Activated T-cell treated with anti-CD3 and anti-CD28 coated beads for 4 hours (primary cell): ENCODE results near the gene VSX1.
A peak's percentile ranks its signal among the peaks of the same experiment; 100 is the strongest.

Experiments
- DNase-seq: peaks from one replicate; pipeline ENCODE4 v3.0.0-alpha.2; 2020

VSX1 gene

DNA sequence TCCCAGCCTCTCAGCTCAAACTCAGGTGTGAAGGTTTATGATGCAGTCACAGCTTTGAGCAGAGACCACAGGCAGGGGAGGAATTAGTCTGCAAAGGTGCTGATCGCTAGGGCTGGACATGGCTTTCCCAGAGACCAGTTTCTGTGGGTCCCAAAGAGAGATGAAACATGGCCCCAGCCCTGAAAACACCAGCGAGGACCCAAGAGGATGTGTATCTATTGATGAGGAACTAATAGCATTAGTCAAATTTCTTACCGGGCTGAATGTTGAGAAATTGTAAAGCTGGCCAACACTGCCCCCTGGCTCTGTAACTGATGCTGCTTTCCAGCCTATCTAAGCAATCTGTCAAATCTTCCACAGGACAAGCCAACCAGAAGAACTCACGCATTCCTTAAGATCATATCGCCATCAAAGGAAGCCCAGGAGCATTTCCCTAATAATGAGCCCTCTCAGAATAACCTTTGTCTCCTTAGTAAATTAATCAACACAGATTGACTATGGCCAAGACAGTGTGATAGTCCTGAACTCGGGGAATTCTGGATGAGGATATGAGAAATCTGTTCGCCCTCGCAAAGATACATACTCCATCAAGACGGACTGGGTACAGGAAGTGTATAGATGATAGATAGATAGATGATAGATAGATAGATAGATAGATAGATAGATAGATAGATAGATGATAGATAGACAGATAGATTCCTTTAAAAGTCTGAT lies 16.2 kb downstream of the VSX1 start:
- DNase-seq, result peak; percentile 59

DNA sequence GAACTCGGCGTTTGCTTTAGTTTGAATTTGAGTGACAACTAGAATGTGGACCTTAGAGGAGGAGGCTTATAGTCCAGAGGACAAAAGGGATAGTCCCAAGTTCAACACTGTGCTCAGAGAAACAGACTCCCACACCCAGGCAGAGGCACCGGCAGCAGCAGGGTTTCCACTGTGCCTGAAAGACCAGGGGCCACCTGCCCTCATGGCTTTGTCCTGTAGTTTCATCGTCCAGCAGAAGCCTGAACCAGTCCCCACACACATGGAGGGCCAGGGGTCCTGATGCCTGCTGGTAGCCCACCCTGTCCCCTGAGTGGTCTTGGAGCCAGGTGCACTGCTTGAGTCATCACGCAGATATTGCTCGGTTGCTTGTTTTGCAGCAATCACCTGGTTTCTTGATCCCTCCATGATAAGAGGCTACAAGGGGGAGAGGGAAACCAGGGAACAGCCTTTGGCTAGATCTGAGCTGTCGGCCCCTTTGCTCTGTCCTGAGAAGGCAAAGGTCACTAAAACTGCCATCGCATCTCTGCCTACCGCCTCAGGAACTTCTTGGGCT lies 16.8 kb downstream of the VSX1 start:
- DNase-seq, result no peak

DNA sequence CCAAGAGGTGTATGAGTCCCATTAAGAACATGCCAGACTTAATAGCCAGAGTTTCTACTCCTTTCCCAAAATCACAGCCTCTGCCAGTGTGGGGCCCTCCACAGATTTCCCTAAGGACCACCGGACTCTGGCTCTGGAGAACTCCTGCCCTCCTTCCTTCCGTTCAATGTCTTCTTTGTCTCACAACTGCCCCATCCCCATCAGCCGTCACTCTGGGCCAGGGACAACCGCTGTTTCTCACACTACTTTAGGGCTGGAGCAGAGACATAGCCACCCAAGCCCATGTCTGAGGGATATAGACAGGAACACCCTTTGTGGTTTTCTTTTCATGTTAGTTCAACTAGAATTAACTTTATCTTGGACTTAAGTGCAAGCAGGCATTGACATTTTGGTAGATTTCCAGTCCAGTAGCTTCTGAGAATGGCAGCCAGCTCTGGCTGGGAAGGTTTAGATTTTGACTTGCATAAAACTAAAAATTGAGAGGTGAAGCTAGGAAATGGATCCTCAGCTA lies 17.3 kb downstream of the VSX1 start:
- no peak for DNase-seq

GRCh38 chr20:25063981-25064380 lies 18.0 kb downstream of the VSX1 start:
- no peak for DNase-seq

DNA sequence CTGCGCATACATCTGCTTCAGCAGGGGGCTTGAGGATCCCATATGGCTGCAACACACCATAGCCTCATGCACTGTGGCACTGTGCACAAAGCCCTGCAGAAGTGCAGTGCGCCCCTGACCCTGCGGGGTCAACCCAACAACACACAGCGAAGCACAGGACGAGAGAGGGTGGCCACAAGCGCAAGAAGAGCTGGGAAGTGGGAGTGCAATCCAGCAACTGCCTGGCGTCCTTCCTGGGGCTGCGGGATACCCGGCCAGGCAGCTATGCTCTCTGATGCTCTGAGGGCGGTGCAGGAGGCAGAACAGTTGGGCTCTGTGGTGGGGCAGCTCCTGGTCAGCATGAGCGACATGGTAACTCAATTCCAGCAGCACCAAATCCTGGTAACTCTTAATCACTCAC lies 18.4 kb downstream of the VSX1 start:
- no peak for DNase-seq

GRCh38 chr20:25062841-25063240 lies 19.1 kb downstream of the VSX1 start:
- no peak for DNase-seq

DNA sequence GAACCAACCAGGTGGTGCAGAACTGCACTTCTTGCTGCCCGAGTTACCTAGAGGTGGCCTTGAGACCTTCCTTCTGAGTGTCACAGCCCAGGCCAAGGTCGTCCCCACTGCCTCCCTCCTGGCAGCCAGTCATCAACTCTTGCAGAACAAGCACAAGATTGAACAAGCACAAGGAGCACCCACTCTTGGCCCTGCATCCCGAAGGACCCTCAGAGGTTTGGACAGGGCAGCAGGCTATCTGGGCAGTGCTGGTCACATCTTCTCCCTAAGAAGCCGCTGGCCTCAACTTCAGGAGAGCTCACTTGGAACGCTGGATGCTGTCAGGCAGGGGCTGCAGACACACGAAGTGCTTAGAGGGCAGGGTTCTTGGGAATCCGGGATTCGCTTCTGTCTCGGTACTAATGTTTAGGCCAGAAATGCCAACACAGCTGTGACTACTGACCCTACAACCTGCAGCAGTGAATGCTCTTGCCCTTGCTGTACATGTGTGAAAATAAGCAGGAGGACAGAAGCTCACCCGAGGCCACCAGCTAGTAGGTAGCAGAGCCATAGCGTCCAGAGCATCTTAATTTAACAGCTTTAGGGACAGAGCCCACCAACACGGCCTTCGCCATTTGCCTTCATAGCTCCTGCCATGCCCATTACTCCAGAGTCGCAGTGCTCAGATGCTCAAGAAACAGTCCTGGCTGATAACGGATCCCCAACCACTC lies 20.0 kb downstream of the VSX1 start:
- no peak for DNase-seq

- no peak for DNase-seq
These were observed 20.7 kb downstream of the VSX1 start for GRCh38 chr20:25061103-25061799.

- DNase-seq, result no peak
These were observed 22.0 kb downstream of the VSX1 start for GRCh38 chr20:25059866-25060465.

- no peak for DNase-seq
These were observed 22.8 kb downstream of the VSX1 start for GRCh38 chr20:25058847-25059810.

DNA sequence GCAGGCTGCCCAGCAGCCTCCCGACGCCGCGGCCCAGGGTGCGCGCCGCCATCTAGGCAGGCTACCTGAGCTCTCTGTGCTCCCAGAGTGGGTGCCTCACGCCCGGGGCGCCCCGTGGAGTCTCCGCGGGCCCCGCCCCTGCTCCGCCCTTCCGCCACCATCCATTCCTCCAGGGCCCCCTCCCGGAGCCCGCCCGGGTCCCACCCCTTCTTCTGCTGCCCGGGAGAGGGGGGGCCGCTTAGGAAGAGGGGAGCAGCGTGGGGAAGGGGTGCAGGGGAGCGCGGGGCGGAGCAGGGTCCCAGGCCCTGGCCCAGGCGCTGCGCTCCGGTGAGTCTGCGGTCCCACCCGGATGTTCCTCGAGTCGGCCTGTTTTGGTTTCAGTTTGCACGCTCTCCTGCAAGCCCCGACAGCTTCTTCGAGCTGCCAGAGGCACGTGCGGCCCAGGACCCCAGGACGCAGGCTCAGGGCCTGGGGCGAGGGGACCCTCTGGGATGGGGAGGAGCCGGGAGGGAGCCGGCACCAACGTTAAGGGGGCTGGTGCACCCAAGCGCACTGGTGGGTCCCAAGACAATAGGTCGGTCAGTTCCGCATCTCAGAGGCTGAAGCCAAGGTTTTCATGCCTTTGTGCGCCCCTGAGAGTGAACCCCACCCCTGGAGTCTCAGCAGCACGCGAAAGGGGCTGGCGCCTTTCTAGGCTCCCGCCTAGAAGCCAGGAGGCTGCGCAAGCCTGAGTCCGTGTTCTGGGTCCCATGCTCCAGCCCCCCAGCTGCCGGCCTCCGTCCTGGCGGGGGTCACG lies 23.7 kb downstream of the VSX1 start, which contains the start of gene ACSS1:
TSS of gene ACSS1 (minus strand) at position 89 of the 796 bp plus-strand sequence. CDS start at position 52, 37 bp downstream.
- DNase-seq, result peak; percentile 54

DNA sequence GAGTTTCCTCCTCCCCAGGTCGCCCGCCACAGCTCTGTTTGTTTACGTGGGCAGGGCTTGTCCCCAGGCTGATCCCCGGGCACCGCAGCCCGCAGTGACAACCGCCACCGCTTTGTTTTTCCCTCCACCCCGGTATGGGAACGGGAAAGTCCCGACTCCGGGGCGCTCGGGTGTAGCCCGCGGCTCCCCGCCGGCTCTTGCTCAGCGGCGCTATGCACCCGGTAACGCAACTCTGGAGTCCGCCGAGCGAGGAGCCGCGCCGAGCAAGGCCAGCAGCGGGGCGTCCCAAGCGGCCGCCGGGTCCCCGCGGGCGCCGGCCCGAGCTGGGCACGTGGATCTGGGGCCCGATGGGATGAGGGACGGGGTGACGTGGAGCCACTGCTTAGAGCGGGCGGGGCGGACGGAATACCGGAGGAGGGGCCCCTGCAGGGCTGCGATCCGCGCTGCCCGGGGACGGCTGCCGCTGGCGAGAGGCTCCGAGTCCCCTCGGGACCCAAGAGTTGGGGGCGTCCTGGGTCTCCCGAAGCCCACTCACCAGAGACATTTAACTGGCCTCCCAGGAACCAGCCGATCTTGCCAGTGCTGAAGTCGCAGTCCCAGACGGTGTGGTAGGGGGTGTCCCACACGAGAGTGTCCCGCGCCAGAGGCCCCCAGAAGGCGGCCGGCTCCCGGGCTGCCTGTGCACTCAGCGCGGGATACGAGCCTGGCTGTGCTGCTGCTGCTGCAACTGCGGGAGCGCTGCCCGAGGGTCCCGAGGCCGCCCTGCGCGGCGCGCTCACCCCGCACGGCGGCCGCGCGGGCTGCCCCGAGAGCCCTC lies 24.5 kb downstream of the VSX1 start:
- DNase-seq, result peak; percentile 60

DNA sequence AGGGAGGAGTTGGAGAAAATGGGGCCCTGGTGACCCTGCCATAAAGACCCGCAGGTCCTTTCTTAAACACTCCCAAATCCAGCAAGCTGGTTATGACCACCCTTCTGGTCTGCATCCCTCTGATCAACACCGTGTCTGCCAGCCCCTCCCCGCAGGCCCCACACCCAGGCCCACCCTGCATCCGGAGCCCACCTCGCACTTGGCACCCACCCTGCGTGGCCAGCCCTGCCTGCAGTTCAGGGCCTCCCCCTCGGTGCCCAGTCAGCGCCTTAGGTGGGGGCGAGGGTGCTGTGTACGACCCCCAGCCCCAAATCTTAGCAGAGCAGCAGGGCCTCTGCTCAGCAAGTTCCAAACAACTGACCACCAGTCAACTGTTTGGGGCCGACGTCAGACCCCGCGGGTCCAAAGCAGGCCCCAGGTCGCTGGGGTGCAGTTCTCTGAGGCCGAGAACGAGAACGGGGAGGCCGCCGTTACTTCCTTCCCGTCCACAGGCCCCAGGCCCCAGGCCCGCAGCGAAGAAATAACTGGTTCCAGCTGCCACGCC lies 25.2 kb downstream of the VSX1 start:
- DNase-seq, result no peak

GRCh38 chr20:25055711-25056495 lies 26.0 kb downstream of the VSX1 start:
- no peak for DNase-seq

DNA sequence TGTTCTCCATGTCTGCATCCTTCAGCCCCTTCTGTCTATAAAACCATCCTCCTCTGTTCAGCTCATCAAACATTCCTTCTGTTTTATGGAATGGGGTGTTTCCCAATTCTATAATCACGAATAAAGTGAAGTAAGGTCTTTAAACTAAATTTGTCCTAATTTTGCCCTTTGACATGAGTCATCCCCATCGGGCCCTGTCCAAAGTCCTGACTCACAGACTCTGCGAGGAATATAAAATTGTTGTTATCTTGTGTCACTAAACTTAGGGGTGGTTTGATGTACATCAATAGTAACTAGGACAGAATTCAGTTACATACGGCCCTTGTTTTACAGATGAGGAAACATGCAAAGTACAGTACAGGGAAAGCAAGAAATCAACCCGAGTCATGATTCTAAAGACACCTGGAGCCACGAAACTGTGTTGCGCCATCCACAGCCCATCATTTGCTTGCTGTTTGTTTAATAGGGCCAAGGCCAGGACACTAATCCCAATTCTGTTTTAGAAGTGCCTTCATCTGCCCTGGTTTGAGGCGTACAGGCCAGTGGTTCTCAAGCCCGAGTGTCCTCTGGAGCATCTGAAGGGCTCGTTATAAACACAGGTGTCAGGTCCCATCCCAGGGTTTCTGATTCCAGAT lies 26.8 kb downstream of the VSX1 start:
- DNase-seq, result no peak

DNA sequence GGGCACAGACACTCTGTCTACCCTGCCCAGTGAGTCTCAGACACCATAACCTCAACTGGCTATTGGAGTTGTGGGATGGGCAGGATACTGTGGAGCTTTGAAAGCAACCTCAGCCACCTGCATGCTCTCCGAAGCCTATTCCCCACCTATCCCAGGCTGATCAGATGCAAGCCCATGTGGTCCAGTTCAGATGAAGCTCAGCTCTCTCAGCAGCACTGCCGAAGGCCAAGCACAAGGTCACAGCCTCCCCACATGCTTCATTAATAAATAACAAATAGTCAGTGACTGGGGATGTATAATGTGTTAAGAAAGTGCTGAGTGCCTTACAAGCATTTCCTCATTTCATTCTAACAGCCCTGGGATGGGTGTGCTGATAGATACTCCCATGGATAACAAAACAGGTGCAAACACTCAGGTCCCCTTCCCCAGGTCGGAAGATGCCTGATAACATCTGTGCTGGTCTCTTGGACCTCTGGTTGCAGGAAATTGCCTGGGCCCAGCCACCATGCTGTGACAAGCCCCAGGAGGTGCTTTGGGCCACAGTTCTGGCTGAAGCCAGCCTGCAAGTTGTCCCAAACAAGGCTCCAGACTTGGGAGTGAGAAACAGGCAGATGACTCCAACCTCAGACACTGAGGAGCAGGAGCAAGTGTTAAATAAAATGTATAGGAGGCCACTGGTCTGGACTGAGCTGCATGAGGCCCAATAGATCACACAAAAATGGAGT lies 27.7 kb downstream of the VSX1 start:
- DNase-seq, result no peak

- DNase-seq, result no peak
These were observed 28.5 kb downstream of the VSX1 start for GRCh38 chr20:25053255-25054031.
